GM21737 (cell line): ENCODE data around the gene MCM10.
"Not testable (repeated sequence)": the region's sequence is repeated elsewhere in the genome, so short reads cannot be mapped to it uniquely, and the experiment has no call there.

Experiments
- ATAC-seq: cut with Tn5 transposase; IDR thresholded peaks from one replicate; pipeline ENCODE4 v1.9.1; 2021; ENCODE audit warnings: mild to moderate bottlenecking, moderate library complexity; ENCODE audit not compliant: unreplicated experiment

Gene MCM10

DNA sequence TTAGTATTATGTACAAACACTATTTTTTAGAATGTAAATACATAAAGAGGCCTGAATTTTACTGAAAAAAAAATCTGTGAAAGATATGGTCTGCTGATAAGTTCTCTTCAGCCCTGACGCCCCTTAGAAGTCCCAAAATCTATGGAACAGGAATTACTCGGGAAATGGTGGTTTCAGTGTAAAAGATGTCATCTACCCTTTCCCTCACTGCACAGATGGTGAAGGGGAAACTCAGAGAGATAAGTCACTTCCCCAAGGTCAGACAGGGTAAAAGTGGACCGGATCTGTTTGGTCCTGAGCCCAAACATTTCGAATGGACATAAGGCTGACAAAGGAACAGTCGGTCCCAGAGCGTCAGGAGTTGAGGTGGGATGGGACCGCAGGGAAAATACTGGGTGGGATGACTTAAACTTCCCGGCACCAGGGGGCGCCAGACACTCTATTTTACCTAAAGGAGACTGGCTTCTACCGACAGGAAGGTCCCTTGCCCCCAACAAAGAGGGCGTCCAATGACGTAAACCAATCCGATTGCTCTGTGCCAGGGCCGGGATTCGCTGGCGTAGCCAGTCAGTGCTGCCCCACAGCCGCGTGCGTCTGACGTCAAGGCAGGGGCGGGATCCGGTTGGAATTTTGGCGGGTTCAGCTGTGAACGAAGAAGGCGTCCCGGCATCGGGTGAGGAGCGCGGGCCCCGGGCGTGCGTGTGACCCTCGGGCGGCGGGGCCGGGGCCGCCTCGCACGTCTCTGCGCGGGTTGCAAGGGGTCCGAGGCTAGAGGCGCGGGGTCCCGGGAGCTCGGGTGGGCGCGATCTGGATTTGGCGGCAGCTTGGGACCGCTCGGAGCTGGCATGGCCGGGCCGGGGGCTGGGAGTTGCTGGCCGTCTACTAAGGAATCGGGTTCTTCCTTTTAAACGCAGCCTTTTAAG lies at the start of gene MCM10:
Gene MCM10, plus strand, starts transcription at position 625 of the 923 bp plus-strand sequence. CDS start 2,645 bp downstream, outside the sequence.
- ATAC-seq, result peak; percentile 98

DNA sequence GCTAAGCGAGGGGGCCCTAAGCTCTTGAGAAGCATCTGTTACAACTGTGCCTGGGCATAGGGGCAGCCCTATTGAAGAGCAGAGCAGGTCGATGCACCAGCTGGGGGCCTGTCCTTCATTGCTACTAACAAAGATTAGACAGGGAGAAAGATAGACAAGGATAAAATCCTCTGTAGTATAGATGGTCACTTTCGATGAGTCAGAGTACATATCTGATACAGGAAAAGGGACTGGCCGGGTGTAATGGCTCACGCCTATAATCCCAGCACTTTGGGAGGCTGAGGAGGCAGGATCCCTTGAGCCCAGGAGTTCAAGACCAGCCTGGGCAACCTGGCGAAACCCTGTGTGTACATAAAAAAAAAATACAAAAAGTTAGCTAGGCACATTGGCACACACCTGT lies 47.8 kb upstream of the MCM10 start:
- ATAC-seq, result no peak

DNA sequence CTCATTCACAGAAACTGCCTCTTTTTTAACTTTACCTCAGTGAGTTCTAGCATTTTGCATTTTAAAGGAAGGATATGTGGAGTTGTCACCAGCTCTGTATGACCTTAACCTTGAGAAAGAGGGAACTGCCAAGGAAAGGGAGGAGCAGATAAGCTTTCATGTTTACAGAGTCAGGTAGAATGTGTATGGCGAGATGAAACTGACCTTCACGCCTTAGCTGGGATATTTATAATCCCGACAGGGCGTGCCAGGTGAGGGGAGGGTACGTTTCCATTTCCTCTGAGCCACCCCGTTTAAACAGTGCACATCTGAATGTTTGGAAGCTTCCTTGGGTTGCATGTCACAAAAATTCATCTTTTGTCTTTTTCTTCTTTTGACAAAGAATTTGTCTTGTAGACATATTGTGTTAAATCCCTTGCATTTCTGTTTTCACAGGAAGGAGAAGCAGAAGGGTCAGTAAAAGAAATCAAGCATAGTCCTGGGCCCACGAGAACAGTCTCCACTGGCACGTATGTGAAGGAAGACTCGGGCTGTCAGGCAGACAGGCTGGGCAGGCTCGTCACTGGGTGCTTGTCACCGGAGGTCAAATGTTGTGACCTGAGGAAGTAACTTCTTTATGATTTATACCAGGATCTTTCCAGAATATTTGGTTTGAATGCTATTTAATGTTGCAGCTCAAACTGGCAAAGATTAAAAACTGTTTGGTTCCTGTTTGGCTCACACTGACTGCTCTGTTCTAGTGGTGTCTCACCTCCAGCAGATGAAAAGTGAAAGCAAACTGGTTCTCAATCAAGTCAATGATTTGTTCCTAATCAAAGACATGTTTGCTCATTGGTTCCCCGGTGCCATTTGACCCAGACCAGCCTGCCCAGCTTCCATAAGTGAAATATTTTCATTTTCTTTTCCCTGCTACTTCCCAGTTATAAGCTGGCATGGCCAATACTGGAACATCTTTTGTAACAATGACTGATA lies 45.2 kb upstream of the MCM10 start:
- ATAC-seq, result no peak

DNA sequence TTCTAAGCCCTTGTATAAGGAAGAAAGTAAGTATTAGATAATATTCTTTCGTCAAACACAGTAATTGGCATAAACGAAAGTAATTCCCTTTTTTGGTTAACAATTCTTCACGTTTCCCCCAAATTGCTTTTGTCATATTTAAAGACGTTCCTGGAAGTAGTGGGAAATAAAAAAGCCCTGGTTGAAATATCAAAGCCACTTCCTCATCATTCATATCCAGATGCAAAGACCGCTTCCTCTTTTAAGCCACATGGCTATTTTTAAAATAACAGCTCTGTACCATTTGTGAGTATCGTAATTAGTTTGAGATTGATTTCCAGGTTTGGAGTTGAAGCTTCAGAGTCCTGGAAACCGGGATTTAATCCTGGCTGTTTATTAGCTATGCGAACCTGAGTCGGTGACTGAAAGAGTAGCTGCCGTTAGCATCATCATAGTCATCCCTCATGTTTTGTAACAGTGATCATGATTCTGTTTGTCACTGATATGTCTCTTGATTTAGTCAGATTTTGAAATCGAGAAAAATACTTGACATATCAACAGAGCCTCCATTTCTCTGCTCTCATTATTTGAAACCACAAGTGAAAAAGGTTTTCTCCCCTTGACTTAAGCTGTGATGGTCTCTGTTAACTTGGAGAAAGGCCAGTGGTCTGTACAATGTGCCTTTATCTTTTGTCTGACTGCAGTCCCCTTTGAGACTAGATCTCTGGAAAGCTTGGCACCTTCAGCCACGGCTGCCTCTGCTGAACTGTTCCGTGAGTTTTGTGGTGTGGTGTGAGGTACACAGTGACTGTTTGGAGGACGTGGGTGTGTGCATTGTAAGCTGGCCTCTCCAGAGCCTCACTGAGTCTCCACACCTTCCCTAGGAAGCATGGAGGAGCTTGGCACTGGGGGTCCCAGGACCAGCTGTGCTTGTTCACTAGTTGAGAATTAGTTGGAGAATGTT lies 43.2 kb upstream of the MCM10 start:
- ATAC-seq, result no peak

DNA sequence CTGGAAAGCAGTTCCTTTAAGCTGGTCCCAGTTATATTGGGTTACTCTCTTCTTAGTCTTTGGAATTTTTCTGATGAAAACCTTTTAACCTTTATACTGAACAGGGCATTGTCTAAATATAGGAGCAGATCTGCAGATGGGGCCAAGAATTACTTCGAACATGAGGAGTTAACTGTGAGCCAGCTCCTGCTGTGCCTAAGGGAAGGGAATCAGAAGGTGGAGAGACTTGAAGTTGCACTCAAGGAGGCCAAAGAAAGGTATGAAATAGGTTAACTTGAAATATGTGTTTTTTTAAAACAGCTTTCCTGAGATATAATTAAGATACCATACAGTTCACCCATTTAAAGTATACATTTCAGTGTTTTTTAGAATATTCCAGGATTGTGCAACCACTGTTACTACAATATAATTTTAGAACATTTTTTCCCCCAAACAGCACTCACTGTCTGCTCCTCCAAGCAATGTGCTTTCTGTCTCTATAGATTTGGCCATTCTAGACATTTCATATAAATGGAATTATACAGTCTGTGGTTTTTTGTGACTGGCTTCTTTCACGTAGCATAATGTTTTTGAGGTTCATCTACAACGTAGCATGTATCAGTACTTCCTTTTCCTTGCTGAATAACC lies 42.5 kb upstream of the MCM10 start:
- no peak for ATAC-seq

DNA sequence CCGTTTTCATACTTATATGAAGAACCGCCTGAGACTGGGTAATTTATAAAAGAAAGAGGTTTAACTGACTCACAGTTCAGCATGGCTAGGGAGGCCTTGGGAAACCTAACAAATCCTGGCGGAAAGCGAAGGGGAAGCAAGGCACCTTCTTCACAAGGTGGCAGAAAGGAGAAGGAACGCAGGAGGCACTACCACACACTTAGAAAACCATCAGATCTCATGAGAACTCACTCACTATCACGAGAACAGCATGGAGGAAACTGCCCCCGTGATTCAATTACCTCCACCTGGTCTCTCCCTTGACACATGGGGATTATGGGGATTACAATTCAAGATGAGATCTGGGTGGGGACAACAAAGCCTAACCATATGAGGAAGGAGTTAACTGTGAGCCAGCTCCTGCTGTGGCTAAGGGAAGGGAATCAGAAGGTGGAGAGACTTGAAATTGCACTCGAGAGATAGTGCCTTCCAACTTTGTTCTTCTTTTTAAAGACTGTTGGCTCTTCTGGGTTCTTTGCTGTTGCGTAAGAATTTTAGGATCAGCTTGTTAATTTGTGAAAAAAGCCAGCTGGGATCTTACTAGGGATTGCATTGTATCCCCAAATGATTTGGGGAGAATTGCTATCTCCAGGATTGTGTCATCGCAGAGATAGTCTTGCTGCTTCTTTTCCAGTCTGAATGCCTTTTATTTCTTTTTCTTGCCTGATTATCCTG lies 40.4 kb upstream of the MCM10 start:
- no peak for ATAC-seq

DNA sequence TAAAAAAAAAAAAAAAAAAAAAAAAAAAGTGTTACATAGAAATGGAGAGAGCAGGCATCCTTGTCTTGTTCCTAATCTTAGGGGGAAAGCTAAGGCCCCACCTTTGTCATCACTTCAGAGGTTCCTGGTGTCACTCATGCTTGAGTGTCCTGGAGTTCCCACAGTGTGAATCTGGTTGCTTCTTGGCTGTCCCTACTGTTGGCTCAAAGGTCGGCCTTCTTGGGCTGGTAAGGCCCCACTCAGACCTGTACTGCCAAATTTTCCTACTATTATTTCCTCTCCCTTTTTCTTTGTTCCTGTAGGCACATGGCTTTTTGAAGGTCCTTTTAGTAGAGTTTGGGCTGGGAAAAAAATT lies 39.9 kb upstream of the MCM10 start:
- ATAC-seq, result no peak

DNA sequence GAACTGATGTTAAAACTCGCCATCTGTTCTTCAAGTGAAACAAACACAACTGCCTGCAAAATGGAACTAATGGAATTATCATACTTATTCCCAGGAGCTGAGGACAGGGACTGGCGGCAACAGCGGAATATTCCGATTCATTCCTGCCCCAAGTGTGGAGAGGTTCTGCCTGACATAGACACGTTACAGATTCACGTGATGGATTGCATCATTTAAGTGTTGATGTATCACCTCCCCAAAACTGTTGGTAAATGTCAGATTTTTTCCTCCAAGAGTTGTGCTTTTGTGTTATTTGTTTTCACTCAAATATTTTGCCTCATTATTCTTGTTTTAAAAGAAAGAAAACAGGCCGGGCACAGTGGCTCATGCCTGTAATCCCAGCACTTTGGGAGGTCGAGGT lies 24.7 kb upstream of the MCM10 start:
- ATAC-seq, result no peak

DNA sequence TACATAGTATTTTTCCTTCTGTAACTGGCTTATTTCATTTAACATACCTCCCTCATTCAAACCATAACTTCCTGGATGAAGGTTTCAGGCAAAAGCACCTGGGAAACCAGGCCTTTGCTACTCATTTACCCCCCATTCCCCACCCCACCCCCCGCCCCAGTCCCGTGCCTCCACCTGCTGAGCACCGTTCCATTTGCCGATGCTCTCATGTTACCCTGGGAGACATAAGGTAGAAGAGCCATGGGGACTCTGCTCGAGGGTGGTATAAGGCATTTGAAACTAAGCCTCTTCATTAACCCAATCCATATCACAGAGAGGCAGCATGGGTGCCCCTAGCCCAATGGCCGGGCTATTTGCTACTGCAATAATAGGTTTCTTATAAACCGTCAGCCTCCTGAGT lies 22.2 kb upstream of the MCM10 start:
- no peak for ATAC-seq

DNA sequence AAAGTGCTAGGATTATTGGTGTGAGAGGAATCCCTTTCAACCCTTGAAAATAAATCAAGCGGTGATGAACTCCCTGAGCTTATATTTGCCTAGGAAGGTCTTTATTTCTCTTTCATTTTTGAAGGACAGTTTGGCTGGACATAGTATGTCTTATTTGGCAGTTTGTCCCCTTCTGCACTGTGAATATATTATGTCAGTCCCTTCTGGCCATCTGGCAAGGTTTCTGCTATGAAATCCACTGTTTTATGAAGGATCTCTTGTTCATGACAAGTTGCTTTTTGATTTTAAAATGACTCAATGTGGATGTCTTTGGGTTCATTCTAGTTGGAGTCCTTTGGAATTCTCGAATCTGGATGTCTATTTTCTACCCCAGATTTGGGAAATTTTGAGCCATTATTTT lies 21.7 kb upstream of the MCM10 start:
- ATAC-seq, result no peak

DNA sequence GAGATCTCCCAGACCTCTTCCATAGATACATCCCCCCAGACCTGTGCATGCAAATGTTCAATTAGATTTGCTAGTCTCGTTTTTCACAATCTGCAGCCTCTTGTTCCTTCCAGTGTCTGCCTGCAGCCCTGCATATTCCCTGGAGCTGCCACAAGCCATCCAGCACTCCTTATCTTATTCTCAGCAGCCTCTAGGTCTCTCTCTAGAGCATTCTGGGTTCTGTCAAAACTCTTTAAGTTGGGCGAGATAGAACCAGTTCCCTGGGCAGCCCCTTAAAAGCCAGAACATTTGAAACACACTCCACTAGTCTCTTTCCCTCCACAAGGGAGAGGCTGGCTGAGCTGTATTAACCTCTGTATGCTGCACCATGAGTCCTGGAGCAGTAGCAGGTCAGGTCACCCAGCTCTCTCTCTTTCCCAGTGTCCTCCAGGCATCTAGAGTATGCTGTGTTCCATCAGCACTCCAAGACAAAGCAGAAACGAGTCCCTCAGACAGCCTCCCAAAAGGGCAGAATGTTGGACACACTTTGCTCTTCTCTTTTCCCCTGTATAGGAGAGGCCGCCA lies 20.6 kb upstream of the MCM10 start:
- no peak for ATAC-seq

DNA sequence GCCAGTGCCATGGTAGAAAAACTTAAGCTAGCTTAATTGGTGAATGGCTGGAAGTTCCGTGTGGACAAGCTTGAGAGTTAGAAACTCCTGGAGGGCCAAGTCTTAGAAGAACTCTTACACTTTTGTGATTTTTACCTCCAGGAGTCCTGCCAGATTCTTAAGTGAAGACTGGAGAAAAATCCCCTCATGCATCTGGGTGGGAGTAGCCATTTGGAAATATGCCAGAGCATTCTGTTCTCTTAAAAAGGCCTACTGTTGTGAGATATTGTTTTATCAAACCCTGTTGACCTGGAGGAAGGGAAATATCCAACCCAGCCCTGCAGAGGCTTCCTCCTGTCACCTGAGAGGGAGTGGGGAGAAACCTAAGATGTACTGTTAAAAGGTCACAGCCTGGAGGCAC lies 17.6 kb upstream of the MCM10 start:
- no peak for ATAC-seq

DNA sequence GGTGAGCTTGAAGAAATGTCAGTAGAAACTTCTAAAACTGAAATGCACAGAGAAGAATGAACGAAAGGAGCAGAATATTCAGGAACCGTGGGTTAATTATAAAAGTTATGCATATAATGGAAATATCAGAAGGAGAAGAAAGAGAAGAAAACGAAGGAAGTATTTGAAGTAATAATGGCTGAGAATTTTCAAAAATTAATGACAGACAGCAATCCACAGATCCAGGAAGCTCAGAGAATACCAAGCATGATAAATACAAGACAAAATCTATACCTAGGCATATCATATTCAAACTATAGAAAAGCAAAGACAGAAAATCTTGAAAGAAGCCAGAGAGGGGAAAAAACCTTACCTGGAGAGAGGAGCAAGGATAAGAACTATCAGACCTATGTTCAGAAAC lies 16.5 kb upstream of the MCM10 start:
- no peak for ATAC-seq

DNA sequence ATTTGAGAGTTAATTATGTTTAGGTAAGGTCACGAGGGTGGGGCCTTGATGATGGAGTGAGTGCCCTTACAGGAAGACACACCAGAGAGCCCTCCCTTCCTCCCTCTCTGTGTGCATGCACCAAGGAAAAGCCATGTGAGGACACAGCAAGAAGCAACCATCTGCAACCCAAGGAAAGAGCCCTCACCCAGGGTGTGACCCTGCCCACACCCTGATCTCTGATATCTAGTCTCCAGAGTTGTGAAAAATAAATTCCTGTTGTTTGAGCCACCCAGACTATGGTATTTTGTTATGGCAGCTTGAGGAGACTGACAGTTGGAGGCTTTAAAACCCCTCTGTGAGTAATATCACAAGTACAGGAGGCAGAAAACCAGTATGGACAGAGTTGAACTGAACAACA lies 15.0 kb upstream of the MCM10 start:
- no peak for ATAC-seq

DNA sequence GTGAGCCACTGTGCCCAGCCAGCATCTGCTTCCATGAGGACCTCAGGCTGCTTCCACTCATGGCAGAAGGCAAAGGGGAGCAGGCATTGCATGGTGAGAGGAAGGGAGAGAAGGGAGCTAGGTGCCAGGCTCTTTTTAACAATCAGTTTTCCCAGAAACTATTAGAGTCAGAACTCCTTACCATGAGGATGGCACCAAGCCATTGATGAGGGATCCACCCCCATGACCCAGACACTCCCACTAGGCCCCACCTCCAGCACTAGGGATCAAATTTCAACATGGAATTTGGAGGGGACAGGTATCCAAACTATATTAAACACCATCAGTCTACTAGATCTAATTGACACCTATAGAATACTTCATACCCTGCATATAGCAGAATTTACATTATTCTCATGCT lies 14.2 kb upstream of the MCM10 start:
- ATAC-seq, result no peak

DNA sequence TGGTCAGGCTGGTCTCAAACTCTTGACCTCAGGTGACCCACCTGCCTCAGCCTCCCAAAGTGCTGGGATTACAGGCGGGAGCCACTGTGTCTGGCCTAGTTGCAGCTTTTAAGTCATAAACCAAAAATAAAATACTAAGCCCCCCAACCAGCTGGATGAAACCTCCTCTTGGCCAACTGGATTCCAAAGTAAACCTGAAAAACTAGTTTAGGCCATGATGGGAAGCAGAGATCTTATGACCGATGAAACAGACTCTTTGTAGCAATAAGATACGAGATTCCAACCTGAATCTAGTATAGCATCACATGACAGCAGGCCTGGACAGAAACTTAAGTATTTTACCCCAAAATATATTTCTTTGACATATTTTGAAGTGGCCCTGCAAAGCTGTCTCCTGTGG lies 9.1 kb upstream of the MCM10 start:
- ATAC-seq, result no peak

DNA sequence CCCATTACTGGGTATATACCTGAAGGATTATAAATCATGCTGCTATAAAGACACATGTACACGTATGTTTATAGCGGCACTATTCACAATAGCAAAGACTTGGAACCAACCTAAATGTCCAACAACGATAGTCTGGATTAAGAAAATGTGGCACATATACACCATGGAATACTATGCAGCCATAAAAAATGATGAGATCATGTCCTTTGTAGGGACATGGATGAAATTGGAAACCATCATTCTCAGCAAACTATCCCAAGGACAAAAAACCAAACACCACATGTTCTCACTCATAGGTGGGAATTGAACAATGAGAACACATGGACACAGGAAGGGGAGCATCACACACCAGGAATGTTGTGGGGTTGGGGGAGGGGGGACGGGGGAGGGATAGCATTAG lies 5.5 kb upstream of the MCM10 start:
- ATAC-seq, result not testable (repeated sequence)

DNA sequence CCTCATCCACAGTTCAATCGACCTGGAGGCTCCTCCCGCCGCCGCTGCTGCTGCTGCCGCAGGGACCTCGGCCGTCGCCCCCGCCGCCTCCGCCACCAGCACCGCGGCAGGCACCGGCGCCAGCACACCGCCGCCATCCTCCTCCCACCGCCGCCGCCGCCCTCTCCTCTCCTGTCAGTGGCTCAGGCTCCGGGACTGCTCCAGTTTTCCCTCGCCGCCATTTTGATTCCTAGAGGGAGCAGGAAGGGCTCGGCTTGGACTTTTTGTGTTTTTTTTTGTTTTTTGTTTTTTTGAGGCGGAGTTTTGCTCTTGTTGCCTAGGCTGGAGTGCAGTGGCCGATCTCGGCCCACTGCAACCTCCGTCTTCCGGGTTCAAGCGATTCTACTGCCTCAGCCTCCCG lies 3.0 kb upstream of the MCM10 start:
- ATAC-seq, result no peak

DNA sequence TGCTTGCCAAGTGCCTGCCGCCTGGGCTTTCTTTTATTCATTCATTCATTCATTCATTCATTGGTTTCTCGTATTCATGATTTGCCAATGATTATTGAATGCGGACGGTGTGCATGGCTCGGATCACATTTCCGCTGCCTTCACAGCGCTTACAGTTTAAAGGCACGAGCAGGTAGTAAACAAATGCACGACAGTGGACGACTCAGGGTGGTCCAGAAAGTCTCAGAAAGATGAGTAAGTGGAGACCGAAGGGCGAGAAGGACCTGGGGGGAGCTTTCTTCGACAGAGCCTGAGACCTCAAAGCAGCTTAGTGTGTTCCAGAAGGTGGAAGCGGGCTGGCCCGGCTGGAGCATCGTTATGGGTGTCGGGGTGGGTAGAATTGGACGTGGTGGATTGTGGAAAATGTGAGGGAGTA lies 506 bp downstream of the MCM10 start:
- peak; percentile 6 for ATAC-seq
